Panc1 (cell line): ENCODE data around the gene IL11RA.

ENCODE experiments used
- POLR2AphosphoS5 ChIP-seq: IDR thresholded peaks from 2 replicates; pipeline ENCODE4 v1.6.1; 2012; ENCODE audit warnings: mild to moderate bottlenecking, low read depth, low read length, moderate library complexity
- TF ChIP-seq, protein P1 (sequence below): fragments of 450-650 bp; IDR thresholded peaks from 2 replicates; pipeline ENCODE4 v1.5.1; 2017; ENCODE audit warnings: mild to moderate bottlenecking

- TF ChIP-seq, protein P1, sequence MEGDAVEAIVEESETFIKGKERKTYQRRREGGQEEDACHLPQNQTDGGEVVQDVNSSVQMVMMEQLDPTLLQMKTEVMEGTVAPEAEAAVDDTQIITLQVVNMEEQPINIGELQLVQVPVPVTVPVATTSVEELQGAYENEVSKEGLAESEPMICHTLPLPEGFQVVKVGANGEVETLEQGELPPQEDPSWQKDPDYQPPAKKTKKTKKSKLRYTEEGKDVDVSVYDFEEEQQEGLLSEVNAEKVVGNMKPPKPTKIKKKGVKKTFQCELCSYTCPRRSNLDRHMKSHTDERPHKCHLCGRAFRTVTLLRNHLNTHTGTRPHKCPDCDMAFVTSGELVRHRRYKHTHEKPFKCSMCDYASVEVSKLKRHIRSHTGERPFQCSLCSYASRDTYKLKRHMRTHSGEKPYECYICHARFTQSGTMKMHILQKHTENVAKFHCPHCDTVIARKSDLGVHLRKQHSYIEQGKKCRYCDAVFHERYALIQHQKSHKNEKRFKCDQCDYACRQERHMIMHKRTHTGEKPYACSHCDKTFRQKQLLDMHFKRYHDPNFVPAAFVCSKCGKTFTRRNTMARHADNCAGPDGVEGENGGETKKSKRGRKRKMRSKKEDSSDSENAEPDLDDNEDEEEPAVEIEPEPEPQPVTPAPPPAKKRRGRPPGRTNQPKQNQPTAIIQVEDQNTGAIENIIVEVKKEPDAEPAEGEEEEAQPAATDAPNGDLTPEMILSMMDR, result no peak
- no peak for TF ChIP-seq POLR2AphosphoS5
These were observed 10.7 kb downstream of the IL11RA start, which contains the start of gene CCL27 for GRCh38 chr9:34662526-34663302.
